Epidermal melanocyte (primary cell): Measurements from ENCODE around the gene RAB4B.
"Not testable (repeated sequence)": the region's sequence is repeated elsewhere in the genome, so short reads cannot be mapped to it uniquely, and the experiment has no call there.

Experiments used
- DNase-seq: peaks from one replicate; pipeline ENCODE4 v3.0.0; 2011; ENCODE audit warnings: low spot score; ENCODE audit not compliant: insufficient read length

RAB4B gene, protein sequence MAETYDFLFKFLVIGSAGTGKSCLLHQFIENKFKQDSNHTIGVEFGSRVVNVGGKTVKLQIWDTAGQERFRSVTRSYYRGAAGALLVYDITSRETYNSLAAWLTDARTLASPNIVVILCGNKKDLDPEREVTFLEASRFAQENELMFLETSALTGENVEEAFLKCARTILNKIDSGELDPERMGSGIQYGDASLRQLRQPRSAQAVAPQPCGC

GRCh38 chr19:40777937-40778705, at the start of gene RAB4B:
Gene RAB4B (plus strand): TSS chr19:40778247. CDS start chr19:40778376, 129 bp downstream.
- peak; percentile 91 for DNase-seq

GRCh38 chr19:40730065-40730464, 48.0 kb upstream of the RAB4B start:
- DNase-seq: not testable (repeated sequence)

GRCh38 chr19:40732304-40732703, 45.7 kb upstream of the RAB4B start:
- DNase-seq: not testable (repeated sequence)

GRCh38 chr19:40733149-40733548, 44.9 kb upstream of the RAB4B start:
- no peak for DNase-seq

- no peak for DNase-seq
These were observed 42.9 kb upstream of the RAB4B start for GRCh38 chr19:40735013-40735771.

DNA sequence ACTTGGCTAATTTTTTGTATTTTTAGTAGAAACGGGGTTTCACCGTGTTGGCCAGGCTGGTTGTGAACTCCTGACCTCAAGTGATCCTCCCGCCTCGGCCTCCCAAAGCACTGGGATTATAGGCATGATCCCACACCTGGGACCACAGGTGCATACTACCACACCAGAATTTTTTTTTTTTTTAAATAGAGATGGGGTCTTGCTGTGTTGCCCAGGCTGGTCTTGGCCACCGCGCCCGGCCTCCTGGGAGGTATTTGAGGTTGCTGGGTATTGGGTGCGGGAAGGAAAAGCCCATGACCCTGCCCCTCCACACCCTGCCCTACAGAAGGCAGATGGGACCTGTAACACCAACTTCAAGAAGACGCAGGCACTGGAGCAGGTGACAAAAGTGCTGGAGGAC, 41.4 kb upstream of the RAB4B start:
- no peak for DNase-seq

- no peak for DNase-seq
These were observed 40.9 kb upstream of the RAB4B start for GRCh38 chr19:40737102-40737644.

- no peak for DNase-seq
These were observed 38.8 kb upstream of the RAB4B start for GRCh38 chr19:40739030-40739839.

DNA sequence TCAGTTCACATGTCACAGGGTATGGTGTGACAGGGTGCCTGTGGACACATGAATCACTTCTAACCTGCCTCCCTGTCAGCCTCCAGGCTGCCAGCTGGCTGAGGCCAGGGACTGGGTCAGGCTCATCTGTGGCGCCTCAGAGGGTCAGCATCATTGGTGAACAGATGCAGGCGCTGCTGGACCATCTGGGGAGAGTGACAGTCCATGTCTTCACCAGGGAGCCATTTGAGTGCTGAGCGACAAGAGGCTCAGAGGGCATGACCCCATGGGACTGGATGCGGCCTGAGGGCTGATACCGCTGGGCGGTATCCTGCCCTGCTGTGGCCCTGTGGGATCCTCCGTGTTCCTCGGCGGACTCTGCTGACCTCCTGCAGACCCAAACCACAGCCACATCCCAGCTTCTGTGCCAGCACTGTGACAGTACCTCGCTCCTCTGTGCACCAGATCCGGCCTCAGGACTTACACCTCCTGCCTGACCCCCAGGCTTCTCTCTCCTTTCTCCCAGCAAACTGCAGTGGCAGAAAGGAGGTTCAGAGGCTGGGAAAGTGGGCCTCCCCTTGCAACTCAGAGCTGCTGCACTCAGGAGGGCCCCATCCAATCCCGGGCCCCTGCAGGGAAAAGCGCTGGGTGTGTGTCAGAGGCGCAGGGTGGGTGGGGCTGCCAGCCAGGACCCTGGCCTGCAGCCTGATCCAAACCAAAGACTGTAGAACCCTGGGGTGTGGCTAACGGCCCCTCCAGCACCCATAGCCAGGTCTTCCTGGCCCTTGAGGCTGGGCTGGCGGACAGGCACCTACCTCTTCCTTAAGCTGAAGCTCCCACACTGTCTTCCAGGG, 38.0 kb upstream of the RAB4B start:
- no peak for DNase-seq

DNA sequence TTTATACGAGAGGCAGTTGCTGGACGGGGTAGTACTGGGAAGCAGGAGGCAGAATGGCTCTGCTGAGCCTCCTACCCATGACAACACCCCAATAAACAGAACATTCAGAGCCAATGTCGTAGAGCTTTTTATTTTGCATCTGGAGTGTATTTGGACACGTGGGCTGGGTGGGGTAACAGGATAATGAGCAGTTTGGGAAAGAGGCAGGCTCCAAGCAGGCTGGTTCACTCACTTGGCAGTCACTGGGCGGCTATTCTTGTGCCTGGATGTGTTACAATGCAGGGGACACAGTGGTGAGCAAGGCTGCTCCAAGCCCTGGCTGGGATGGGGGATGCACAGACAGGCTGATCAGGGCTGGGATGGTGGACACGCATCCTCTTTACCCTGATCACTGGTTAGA, 37.3 kb upstream of the RAB4B start:
- no peak for DNase-seq

DNA sequence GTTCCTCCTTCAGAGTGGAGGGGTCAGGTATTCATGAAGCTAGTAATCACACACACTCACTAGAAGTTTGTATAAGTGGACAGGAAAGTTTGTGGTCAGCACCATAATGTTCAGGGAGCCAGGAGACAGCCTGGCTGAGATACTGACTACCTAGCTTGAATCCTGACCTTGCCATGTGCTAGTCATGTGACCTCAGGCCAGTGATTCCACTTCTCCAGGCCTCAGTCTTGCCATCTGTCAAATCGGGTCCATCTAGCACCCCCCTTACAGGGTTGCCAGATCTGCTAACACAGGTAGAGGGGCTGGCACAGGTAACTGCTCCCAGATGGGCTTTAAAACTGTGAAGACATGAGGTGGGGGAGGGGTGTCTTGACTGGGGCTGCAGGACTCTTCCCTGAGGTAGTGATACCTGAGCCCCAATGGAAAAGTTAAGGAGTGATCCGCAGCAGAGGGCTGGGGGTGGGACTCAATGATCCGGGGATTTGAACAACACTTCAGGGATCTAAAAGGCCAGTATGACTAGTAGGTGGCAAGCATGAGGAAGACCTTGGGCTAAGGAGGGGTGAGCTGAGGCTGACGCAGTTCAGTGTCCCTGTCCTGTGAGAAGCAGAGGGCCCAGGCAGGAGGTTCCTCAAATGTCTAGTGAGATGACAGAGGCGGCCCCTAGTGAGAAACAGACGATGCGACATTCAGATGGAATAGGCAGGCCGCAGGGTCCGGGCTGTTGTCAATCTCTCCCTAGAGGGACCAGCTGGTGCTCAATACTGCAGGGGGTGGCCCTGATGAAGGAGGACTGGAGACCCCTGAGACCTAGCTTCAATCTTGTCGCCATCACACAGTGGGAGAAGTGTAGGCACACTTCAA, 36.3 kb upstream of the RAB4B start:
- DNase-seq: no peak

DNA sequence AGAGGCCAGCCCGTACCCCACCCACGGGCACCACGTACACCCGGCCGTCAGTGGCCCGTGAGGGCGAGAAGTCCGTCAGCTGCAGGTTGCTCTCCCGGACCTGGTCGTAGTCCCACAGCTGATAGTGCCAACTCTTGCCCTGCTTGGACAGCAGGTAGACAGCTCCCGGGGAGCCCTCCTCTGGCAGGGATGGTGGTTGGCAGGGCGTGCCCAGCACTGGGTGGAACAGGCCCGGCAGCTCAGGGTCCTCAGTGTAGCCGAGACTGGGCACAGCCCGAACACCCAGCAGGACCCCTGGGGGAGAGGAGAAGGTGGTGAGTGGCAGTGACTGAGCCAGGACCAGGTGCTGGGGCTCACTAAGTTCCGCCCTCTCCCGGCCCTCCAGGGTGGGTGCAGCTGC, 35.6 kb upstream of the RAB4B start:
- no peak for DNase-seq

- DNase-seq: no peak
These were observed 35.2 kb upstream of the RAB4B start for GRCh38 chr19:40742886-40743285.

DNA sequence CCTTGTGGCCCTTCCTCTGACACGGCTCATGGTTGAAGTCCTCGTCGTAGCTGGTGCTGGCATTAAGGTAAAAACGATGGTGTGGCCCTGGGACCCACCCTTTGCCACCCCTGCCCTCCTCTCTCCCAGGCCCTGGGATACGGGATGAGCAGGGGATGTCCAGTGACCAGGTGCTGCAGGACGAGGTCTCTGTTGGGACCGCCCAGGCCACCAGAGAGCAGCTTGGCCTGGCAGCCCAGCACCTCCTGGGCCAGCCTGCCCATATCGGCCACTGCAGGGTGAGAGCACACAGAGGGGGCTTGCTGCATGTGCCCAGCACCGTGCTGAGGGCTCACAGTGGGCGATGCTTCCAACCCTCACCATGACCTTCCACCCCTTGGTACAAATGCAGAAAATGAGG, 34.1 kb upstream of the RAB4B start:
- DNase-seq: no peak

- no peak for DNase-seq
These were observed 33.3 kb upstream of the RAB4B start for GRCh38 chr19:40744554-40745401.

GRCh38 chr19:40745402-40745780, 32.7 kb upstream of the RAB4B start:
- DNase-seq: no peak

DNA sequence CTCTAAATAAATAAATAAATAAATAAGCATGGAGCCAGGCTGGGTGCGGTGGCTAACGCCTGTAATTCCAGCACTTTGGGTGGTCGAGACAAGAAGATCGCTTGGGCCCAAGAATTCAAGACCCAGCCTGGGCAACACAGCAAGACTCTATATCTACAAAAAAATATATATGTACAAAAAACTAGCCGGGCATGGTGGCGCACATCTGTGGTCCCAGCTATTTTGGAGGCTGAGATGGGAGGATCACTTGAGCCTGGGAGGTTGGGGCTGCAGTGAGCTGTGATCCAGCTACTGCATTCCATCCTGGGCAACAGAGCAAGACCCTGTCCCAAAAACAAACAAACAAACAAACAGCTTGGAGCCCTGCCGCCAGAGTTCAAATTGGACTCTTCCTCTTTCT, 30.5 kb upstream of the RAB4B start:
- no peak for DNase-seq

DNA sequence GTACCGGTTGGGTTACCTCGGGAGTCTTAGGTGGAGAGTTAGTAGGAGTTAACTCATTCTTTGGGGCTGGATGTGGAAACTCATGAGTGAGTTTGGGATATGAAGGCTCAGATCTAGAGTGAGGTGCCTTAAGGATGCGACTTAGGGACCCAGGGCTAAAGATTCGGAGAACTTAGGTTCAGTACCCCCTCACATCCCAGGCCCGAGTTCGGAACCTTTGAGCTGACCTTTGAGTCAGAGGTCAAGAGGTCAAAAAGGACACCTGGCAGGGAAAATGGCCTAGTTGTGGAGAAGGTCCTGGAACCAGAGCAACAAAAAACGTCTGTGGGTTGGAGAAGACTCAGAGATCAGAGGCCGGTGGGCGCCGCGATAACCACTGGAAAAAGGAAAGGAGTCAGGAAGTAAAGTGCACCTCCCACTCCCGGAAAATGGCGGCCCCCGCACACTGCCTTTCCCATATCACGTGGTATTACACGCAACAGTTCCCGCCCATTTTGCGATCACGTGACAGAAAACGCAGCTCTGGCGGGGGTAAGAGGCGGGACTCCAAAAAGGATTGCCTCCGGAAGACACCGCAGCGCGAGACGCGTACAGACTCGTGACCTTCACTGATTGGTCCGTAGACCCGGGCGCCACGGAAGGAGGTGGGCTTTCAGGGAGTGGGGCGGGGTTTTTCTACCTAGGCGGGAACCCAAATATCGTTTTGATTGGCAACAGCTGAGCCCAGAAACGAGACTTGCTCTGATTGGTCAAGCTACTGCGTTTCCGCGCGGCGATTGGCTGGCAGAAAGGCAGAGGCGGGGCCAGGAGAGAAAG, 27.8 kb upstream of the RAB4B start, which contains the start of gene ACTMAP:
TSS of gene ACTMAP (minus strand) at position 420 of the 816 bp plus-strand sequence. CDS start 674 bp downstream, outside the sequence.
- DNase-seq: peak; percentile 99
